Naive thymus-derived CD8-positive, alpha-beta T cell (primary cell): ENCODE measurements around the gene OR1L4. TPM values are rescaled to one million over a fixed set of nuclear protein-coding genes. Genes with fewer than 3 reads are reported as not detected.

Experiments used
- ATAC-seq, 2 donors: fragments of 150-1000 bp; cut with Tn5 transposase in 1 of 2; sonication (Bioruptor Pico), chemical (Tn5 transposase) in 1 of 2; 1 replicate in 1 of 2; 2 replicates in 1 of 2; pipeline ENCODE4 v1.10.0; 2021; ENCODE audit warnings: mild to moderate bottlenecking in 2 of 2, moderate library complexity in 2 of 2
- POLR2A ChIA-PET: fragments of 350-600 bp; sonication (Branson Sonifier 250); formaldehyde crosslinking; loops from one replicate; lab custom pipeline; 2021; ENCODE audit warnings: antibody characterized with exemption; lab: Charles Lee
- DNase-seq, 10 donors: peaks; one replicate each; pipeline versions ENCODE4 v3.0.0 to v3.0.0-alpha.2; 2020 to 2022
- H3K27ac Mint-ChIP-seq, 10 donors: one replicate each; pipeline ENCODE4 v1.8.0; 2020 to 2022; ENCODE audit warnings: mild to moderate bottlenecking in 10 of 10, mixed read lengths in 10 of 10, moderate library complexity in 4 of 10, inconsistent platforms in 1 of 10
- H3K27me3 Mint-ChIP-seq, 5 donors: one replicate each; pipeline ENCODE4 v1.8.0; 2021 to 2022; ENCODE audit warnings: mixed read lengths in 5 of 5
- H3K36me3 Mint-ChIP-seq, 3 donors: one replicate each; pipeline ENCODE4 v1.8.0; 2020 to 2022; ENCODE audit warnings: mixed read lengths in 3 of 3, mild to moderate bottlenecking in 2 of 3, inconsistent platforms in 1 of 3
- H3K4me1 Mint-ChIP-seq, 4 donors: one replicate each; pipeline ENCODE4 v1.8.0; 2021 to 2022; ENCODE audit warnings: mixed read lengths in 4 of 4
- H3K4me3 Mint-ChIP-seq, 10 donors: one replicate each; pipeline ENCODE4 v1.8.0; 2020 to 2022; ENCODE audit warnings: mild to moderate bottlenecking in 10 of 10, mixed read lengths in 10 of 10, moderate library complexity in 6 of 10, inconsistent platforms in 1 of 10
- H3K9me3 Mint-ChIP-seq, 9 donors: one replicate each; pipeline ENCODE4 v1.8.0; 2020 to 2022; ENCODE audit warnings: mixed read lengths in 9 of 9, mild to moderate bottlenecking in 3 of 9, inconsistent platforms in 1 of 9, moderate library complexity in 1 of 9
- polyA plus RNA-seq, 3 donors: library from polyadenylated mRNA; unstranded; fragments of 300-500 nt; fragmentation: Illumina TruSeq; gene quantifications; one replicate each; pipeline ENCODE4 v1.2.3, GENCODE V29; 2021
- total RNA-seq, 8 experiments: library from RNA in 2 of 8; stranded (reverse) in 2 of 8; gene quantifications; one replicate each; pipeline ENCODE4 v1.2.3 and lab custom pipeline; 2021 to 2026

OR1L4 gene
- total RNA-seq (not detected), polyA plus RNA-seq (not detected), total RNA-seq (lab: John Stamatoyannopoulos, UW) (0 reads per million in 6 experiments)

- Mint-ChIP-seq H3K36me3 (peaks cover 0 to 50% (median 40%) of the 10 kb centered on the region in 3 donors), H3K4me1 (no peaks in the 10 kb centered on the region), H3K27me3 (peaks cover 0 to 5% (median 0%) of the 10 kb centered on the region in 5 donors), H3K4me3 (peak within 1 kb of the TSS in 1 of 10 donors; percentile 29), H3K27ac (no peak within 1 kb of the TSS), H3K9me3 (peaks cover 21 to 82% (median 46%) of the 10 kb centered on the region in 9 donors)
- POLR2A ChIA-PET = no interaction called here
- ATAC-seq (no peak), DNase-seq (no peak)
Observed at GRCh38 chr9:122723690-122724089, at the start of gene OR1L4. Gene OR1L4 (plus strand): TSS chr9:122723990. CDS start chr9:122723990, 0 bp downstream.

DNA sequence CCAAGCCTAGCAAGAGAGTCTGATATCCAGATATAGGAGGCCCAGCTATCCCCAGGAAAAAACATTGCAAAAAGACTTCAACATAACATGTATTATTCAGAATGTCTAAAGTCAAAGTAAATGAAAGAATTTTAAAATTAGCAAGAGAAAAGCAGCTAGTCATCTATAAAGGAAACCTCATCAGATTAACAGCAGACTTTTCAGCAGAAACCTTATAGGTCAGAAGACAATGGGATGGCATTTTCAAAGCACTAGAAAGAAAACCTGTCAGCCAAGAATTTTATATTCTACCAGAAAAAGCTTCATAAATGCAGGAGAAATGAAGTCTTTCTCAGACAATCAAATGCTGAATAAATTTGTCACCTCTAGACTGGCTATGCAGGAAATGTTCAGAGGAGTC is 38.9 kb upstream of the OR1L4 start:
- peaks cover 0 to 54% (median 34%) of the 10 kb centered on the region in 3 donors for H3K36me3 Mint-ChIP-seq
- POLR2A ChIA-PET = no interaction called here
- no peaks in the 10 kb centered on the region for H3K4me1 Mint-ChIP-seq
- peaks cover 0 to 16% (median 6%) of the 10 kb centered on the region in 5 donors for H3K27me3 Mint-ChIP-seq
- DNase-seq = no peak
- no peak for ATAC-seq
- H3K4me3 Mint-ChIP-seq = no peak overlapping the region
- H3K27ac Mint-ChIP-seq = no peak overlapping the region
- peaks cover 9 to 72% (median 43%) of the 10 kb centered on the region in 9 donors for H3K9me3 Mint-ChIP-seq

DNA sequence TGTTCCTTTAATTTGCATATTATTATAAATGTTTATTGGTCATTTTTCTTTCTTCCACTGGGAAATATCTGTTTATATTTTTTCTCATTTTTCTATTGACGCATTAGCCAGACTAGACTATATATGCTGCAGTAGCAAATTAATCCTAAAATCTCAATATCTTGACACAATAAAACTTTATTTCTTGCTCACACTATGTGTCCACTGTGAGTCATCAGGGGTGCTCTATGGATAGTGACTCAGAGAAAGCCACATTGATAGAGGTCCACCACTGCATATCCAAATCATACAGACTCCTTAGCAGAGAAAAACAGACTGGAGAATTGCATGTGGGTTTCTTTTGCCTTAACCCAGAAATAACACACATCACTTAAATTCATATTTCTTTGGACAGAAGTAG is 28.1 kb upstream of the OR1L4 start:
- no peak overlapping the region for H3K27ac Mint-ChIP-seq
- DNase-seq = no peak
- peaks cover 4 to 28% (median 19%) of the 10 kb centered on the region in 9 donors for H3K9me3 Mint-ChIP-seq
- ATAC-seq = no peak
- no peaks in the 10 kb centered on the region for H3K4me1 Mint-ChIP-seq
- H3K4me3 Mint-ChIP-seq = no peak overlapping the region
- H3K36me3 Mint-ChIP-seq = peaks cover 0 to 21% (median 7%) of the 10 kb centered on the region in 3 donors
- POLR2A ChIA-PET = no interaction called here
- peaks cover under 1 to 6% (median 4%) of the 10 kb centered on the region in 5 donors for H3K27me3 Mint-ChIP-seq

GRCh38 chr9:122718038-122718437 is 5.8 kb upstream of the OR1L4 start:
- H3K9me3 Mint-ChIP-seq = peaks cover 19 to 78% (median 69%) of the 10 kb centered on the region in 9 donors
- no peaks in the 10 kb centered on the region for H3K4me1 Mint-ChIP-seq
- no peak overlapping the region for H3K4me3 Mint-ChIP-seq
- POLR2A ChIA-PET = no interaction called here
- H3K27ac Mint-ChIP-seq = no peak overlapping the region
- ATAC-seq (no peak), DNase-seq (no peak)
- peaks cover 0 to 7% (median 0%) of the 10 kb centered on the region in 5 donors for H3K27me3 Mint-ChIP-seq
- H3K36me3 Mint-ChIP-seq = peaks cover 5 to 37% (median 34%) of the 10 kb centered on the region in 3 donors

GRCh38 chr9:122719218-122719617 is 4.6 kb upstream of the OR1L4 start:
- POLR2A ChIA-PET = no interaction called here
- Mint-ChIP-seq H3K4me3 (no peak overlapping the region), H3K27me3 (peaks cover 0 to 1% (median 0%) of the 10 kb centered on the region in 5 donors), H3K36me3 (peaks cover 2 to 48% (median 35%) of the 10 kb centered on the region in 3 donors), H3K4me1 (no peaks in the 10 kb centered on the region), H3K9me3 (peaks cover 24 to 80% (median 61%) of the 10 kb centered on the region in 9 donors), H3K27ac (no peak overlapping the region)
- DNase-seq (no peak), ATAC-seq (no peak)

DNA sequence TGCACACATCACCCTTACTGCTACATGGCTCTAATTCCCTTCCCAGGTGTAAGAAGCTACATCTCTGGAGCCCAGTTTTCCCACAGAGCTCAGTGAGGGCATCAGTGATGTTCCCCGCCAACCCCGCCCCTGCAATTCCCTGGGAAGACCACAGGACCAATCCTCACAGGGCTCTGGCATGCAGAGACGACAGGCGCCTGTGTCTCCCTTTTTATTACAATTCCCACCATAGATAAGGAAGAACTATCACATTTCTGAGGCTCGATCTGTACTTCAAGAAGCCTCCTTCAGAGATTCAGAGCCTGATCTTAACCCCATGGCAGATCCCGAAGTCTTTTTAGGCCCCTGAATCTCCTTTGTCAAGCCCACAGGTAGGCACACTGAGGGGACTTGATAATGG is 18.2 kb downstream of the OR1L4 start, which contains the start of gene OR1L6:
Gene OR1L6 (plus strand): TSS at position 301 of the 400 bp plus-strand sequence. CDS start 7,545 bp downstream, outside the sequence.
- Mint-ChIP-seq H3K36me3 (peaks cover 0 to 29% (median 11%) of the 10 kb centered on the region in 3 donors), H3K27ac (no peak within 1 kb of the TSS), H3K4me3 (no peak within 1 kb of the TSS), H3K9me3 (peaks cover 0 to 34% (median 21%) of the 10 kb centered on the region in 9 donors), H3K27me3 (peaks cover 0 to 3% (median 2%) of the 10 kb centered on the region in 5 donors), H3K4me1 (no peaks in the 10 kb centered on the region)
- POLR2A ChIA-PET = no interaction called here
- no peak for ATAC-seq
- DNase-seq = no peak

DNA sequence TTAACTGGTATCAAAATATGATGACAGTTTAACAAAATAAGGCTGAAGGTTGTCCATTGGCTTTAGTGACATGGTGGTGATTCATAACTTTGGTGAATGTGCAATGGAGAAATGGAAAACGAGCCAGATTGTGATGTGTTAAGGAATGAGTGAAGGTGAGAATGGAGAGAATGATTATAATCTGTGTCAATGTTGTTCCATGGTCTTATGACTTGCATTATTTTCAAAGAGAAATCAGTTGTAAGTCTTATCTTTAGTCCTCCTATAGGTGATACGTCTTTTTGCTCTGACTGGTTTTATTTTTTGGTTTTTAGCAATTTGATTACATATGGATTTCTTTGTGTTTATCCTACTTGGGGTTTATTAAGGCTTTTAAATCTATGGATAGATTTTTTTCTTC is 31.0 kb downstream of the OR1L4 start:
- Mint-ChIP-seq H3K4me1 (no peaks in the 10 kb centered on the region), H3K9me3 (peaks cover 12 to 53% (median 30%) of the 10 kb centered on the region in 9 donors), H3K27ac (no peak overlapping the region), H3K4me3 (no peak overlapping the region), H3K36me3 (peaks cover 6 to 44% (median 41%) of the 10 kb centered on the region in 3 donors), H3K27me3 (peaks cover 0 to 15% (median 2%) of the 10 kb centered on the region in 5 donors)
- no peak for ATAC-seq
- DNase-seq = no peak
- POLR2A ChIA-PET = no interaction called here

DNA sequence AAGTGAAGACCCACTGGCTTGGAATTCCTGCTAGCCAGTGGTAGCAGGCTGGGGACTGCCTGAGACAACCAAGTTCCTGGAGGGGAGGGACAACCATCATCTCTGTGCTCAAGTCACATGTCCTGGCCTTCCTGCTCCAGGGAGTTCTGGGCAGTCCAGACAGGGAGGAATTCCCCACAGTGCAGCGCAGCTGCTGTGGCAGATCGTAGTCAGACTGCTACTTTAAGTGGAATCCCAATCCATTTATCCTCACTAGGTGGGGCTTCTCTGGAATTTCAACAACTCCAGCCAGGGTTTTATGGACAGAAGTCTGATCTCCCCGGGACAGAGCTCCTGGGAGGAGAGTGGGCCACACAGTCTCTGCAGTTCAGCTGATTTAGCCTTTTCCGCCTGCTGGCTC is 44.0 kb downstream of the OR1L4 start:
- DNase-seq (no peak), ATAC-seq (no peak)
- H3K4me1 Mint-ChIP-seq = peaks cover 0 to 7% (median 1%) of the 10 kb centered on the region in 4 donors
- H3K9me3 Mint-ChIP-seq = peaks cover 10 to 69% (median 42%) of the 10 kb centered on the region in 9 donors
- no peak overlapping the region for H3K27ac Mint-ChIP-seq
- POLR2A ChIA-PET = no interaction called here
- peaks cover 3 to 44% (median 31%) of the 10 kb centered on the region in 3 donors for H3K36me3 Mint-ChIP-seq
- no peak overlapping the region for H3K4me3 Mint-ChIP-seq
- peaks cover 0 to 12% (median 1%) of the 10 kb centered on the region in 5 donors for H3K27me3 Mint-ChIP-seq

Other genes starting within 250 kb of the OR1L4 start
- gene OR1J1, start 246.1 kb upstream of the OR1L4 start, total RNA-seq = not detected
- gene OR1J1, start 246.1 kb upstream of the OR1L4 start, polyA plus RNA-seq = not detected
- under 1 TPM in 1 of 2 experiments, not detected in 1; 0.85 TPM for gene OR1J2, start 213.2 kb upstream of the OR1L4 start, total RNA-seq
- gene OR1J2, start 213.2 kb upstream of the OR1L4 start, polyA plus RNA-seq = not detected
- gene OR1J4, start 204.8 kb upstream of the OR1L4 start, total RNA-seq = under 1 TPM; 0.41 to 0.52 TPM
- gene OR1J4, start 204.8 kb upstream of the OR1L4 start, polyA plus RNA-seq = not detected
- gene OR1N1, start 196.7 kb upstream of the OR1L4 start, total RNA-seq = not detected
- gene OR1N1, start 196.7 kb upstream of the OR1L4 start, polyA plus RNA-seq = not detected
- not detected for gene OR1N2, start 170.9 kb upstream of the OR1L4 start, total RNA-seq
- gene OR1N2, start 170.9 kb upstream of the OR1L4 start, polyA plus RNA-seq = not detected
- not detected for gene OR1L8, start 140.6 kb upstream of the OR1L4 start, total RNA-seq
- not detected for gene OR1L8, start 140.6 kb upstream of the OR1L4 start, polyA plus RNA-seq
- 1 to 10 TPM; 1.1 to 1.5 TPM for gene OR1Q1, start 109.3 kb upstream of the OR1L4 start, total RNA-seq
- gene OR1Q1, start 109.3 kb upstream of the OR1L4 start, polyA plus RNA-seq = not detected
- not detected for gene OR1B1, start 66.4 kb upstream of the OR1L4 start, total RNA-seq
- not detected for gene OR1B1, start 66.4 kb upstream of the OR1L4 start, polyA plus RNA-seq
- not detected for gene OR1L1, start 62.3 kb upstream of the OR1L4 start, total RNA-seq
- not detected for gene OR1L1, start 62.3 kb upstream of the OR1L4 start, polyA plus RNA-seq
- gene OR1L3, start 48.9 kb upstream of the OR1L4 start, total RNA-seq = not detected
- not detected for gene OR1L3, start 48.9 kb upstream of the OR1L4 start, polyA plus RNA-seq
- not detected for gene OR1L6, start 18.3 kb downstream of the OR1L4 start, total RNA-seq
- not detected for gene OR1L6, start 18.3 kb downstream of the OR1L4 start, polyA plus RNA-seq
- gene OR5C1, start 64.9 kb downstream of the OR1L4 start, total RNA-seq = not detected
- gene OR5C1, start 64.9 kb downstream of the OR1L4 start, polyA plus RNA-seq = not detected
- gene OR1K1, start 76.1 kb downstream of the OR1L4 start, total RNA-seq = not detected
- gene OR1K1, start 76.1 kb downstream of the OR1L4 start, polyA plus RNA-seq = not detected
- gene PDCL, start 104.6 kb downstream of the OR1L4 start, total RNA-seq = 10 to 100 TPM; 19.6 to 20.8 TPM
- 10 to 100 TPM in 1 of 3 donors, 1 to 10 TPM in 2; 7.8 to 10.8 (median 8.3) TPM for gene PDCL, start 104.6 kb downstream of the OR1L4 start, polyA plus RNA-seq
- gene RC3H2, start 181.4 kb downstream of the OR1L4 start, total RNA-seq = 10 to 100 TPM; 55.8 to 60.6 TPM
- gene RC3H2, start 181.4 kb downstream of the OR1L4 start, polyA plus RNA-seq = 10 to 100 TPM; 17.1 to 23.2 (median 18.2) TPM
- 10 to 100 TPM; 19.8 to 20.0 TPM for gene ZBTB6, start 189.3 kb downstream of the OR1L4 start, total RNA-seq
- gene ZBTB6, start 189.3 kb downstream of the OR1L4 start, polyA plus RNA-seq = 1 to 10 TPM; 2.0 to 4.4 (median 2.1) TPM
- gene ZBTB26, start 207.5 kb downstream of the OR1L4 start, total RNA-seq = 10 to 100 TPM in 1 of 2 experiments, 1 to 10 TPM in 1; 9.1 to 10.4 TPM
- gene ZBTB26, start 207.5 kb downstream of the OR1L4 start, polyA plus RNA-seq = 1 to 10 TPM in 1 of 3 donors, under 1 TPM in 2; 0.57 to 1.3 (median 0.66) TPM
- gene RABGAP1, start 217.0 kb downstream of the OR1L4 start, total RNA-seq = 10 to 100 TPM; 43.4 to 43.5 TPM
- gene RABGAP1, start 217.0 kb downstream of the OR1L4 start, polyA plus RNA-seq = 10 to 100 TPM; 21.9 to 26.6 (median 23.8) TPM